ENCODE data around the gene SH3PXD2A.
"Not testable (repeated sequence)": the region's sequence is repeated elsewhere in the genome, so short reads cannot be mapped to it uniquely, and the experiment has no call there.

Gene SH3PXD2A

DNA sequence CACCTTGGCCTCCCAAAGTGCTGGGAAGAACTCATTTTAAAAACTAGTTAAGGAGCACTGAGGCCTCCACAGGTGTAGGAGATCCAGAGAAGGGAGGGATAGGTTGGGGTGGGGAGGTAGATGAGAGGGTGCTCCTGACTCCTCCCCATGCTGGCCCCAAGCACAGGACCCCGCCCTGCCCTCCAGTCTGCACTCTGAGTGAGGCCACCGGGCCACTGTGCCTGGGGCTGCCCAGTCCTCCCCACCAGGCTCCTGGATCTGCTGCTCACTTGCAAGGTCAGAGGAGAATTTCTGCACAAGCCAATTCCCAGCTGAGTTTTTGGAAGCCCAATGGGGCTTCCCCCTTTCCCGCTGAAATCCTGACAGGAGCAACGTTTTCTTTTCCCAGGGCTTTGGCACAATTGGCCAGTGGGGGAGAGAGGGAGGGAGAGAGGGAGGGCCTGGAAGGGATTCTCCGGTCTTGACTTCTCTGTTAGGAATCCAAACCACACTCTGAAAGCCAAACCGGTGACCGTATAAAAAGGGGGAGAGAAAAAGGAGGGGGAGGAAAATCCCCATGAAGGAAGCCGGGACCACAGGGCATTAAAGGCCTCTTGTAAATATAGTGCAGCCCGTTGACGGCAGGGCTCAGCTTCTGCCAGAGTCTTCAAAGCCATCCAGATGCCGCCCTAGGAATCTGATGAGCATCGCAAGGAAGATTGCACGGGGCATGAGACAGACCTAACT lies 116.2 kb downstream of the SH3PXD2A start:
- no peak for DNase-seq

DNA sequence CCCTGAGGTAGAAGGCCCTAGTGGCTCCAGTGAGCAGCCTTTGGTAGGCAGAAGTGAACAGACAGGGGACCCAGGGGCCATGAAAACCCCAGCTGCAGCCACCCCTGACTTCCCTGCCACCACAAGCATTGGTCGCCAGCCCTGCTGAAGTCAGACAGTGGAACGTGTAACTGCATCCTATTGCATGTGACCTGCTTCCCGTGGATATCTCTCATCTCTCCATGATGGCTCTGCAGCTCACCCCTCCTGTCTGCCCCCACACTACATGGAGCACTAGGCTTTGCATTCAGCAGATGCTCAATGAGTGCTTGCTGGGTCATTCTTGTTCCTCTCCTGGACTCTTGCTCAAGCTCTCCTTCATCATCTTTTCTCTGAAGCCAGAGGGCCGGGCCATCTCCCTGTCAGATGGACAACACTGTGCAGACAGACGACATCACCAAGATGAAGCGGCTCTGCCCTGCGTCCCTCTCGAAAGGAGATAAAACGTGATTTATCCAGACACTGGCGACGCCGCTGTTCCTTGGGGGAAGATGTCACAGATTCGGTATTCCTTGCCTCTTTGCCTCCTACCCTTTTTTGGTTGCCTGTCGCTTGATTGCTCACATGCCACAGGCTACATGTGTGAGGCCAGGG lies 117.5 kb downstream of the SH3PXD2A start:
- no peak for DNase-seq

DNA sequence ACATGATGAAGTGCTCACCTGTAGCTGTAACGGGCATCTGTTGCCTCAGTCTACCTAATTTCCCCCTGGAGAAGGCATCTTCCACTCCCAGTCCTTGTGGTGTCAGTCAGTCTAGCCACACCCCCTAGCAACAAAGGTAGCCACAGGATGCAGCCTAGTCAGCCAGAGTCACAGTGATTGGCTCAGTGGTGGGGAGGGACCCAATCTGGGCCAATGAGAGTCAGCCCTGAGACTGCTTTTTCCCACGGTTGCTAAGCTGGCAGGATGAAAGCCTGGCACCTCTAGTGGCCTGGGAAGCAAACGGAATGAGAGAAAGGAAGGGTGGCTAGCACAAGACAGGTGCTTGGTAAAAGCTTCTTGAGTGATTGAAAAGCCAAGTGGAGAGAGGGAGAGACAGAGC lies 118.6 kb downstream of the SH3PXD2A start:
- DNase-seq = no peak

DNA sequence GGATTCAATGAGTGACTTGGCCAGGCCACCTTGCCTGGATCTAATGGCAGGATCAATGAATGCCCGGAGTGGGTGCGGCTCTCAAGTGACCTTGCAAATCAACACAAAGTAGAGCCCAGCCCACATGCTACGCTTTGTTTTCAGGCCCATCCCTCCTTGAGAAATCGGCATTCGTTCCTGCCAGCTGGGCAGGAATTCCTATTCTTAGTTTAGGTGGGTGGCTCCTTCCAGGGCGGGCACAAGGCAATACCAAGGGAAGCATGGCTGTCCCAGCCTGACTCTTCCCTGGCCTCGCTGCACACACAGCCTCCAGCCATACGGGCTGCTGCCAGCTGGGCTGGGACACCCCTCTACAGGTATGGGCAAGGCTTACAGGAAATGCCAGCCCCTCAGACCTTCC lies 119.3 kb downstream of the SH3PXD2A start:
- no peak for DNase-seq

DNA sequence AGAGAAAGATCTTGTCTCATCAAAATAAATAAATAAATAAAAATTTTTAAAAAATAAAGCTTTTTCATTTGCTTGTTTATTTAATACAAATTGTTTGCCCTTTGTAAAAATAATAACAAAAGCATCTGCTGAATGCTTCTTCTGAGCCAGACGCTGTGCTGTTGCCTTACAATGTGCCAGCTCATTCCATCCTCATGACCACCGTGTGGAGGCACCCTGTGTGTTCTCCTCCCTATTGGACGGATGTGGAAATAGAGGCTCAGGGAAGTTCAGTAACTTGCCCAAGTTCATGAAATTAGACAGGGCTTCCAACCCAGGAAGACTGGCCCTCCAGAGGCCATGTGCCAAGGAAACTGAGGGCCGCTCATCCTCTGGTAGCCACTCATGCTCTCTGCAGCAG lies 120.6 kb downstream of the SH3PXD2A start:
- no peak for DNase-seq

DNA sequence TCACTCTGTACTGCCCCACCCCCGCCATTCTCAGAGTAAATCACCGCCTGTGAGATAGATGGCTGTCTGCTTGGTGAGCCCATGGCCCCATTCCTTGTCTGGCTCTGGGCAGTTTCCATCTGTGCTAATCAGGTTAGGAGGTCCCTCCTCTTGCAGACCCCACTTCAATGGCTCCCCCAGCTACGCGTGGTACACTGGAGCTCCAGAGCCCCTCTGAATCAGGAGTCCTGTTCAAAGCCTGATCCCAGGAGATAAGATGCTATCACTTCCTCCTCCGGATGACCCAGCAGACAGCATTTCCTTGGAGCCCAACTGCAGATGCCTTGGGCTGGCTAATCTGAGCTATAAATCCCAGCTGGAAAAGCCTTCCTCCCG lies 122.3 kb downstream of the SH3PXD2A start:
- no peak for DNase-seq

DNA sequence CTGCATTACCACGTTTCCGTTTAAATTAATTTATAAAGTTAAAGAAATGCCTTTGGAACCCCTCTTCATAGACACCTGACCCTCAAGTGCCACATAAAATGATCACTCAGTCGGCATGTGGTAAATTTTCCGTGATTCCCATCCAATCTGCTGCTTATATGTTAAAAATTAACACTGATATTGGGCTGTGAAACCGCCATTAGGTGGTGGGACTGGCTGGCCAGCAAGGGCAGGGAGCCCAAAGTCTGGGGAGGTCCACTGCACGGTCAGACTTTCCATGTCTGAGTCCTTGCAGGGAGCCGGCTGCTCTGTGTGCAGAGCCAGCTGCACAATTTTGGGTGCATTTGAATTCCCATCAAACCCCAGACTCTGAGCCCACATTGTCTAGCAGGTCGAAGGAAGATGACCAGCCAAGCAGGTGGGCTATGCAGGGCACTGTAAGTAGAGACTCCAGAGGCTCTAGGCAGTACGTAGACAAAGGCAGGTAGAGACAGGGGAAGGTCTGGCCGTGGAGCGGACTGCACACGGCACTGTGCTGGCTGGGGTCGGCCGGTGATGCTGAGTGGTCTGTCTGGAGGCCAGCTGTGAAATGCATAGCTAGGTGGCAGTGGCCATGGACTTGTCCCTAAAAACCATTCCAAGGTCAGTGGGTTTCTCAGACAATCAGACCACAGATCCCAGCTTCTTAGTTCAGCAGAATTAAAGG lies 122.9 kb downstream of the SH3PXD2A start:
- no peak for DNase-seq

DNA sequence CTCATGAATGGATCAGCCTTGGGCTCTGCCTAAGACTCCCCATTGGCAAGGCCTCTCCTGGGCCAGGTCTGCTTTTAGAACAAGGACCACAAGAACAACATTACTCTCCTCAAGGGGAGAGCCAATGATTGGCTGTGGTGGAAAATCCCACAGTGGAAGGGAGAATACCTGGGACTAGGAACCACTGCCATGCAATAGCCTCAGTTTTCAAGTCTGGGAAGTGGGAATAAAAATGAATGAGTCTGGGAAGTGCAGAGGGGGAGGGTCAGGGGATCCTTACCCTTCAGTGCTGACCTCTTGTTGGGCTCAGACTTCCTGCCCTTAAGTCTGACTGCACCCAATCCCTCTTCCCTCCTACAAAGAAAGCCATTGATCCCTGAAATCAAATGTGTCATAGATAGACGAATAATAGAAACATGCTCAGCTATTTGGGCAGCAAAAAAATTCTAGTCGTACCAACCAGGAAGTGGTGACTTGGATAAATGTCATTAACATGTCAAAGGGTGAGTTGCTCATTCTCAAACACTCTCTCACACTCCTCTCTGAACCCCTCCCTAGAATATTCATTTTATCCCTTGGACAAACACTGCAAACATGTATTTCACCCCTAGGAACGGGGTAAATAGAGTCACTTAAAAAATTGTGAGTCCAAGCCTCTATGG lies 123.6 kb downstream of the SH3PXD2A start:
- DNase-seq = no peak

DNA sequence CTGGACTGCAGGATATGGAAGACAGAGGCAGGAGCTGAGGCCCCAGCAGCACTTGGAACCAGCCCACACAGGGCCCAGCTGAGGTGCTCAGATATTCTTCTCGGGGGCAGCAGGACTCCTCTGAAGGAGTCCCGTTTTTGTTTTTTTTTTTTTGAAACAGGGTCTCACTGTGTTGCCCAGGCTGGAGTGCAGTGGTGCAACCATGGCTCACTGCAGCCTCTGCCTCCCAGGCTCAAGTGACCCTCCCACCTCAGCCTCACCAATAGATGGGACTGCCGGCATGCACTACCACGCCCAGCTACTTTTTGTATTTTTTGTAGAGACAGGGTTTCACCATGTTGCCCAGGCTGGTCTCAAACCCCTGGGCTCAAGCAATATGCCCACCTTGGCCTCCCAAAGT lies 124.3 kb downstream of the SH3PXD2A start:
- not testable (repeated sequence) for DNase-seq

DNA sequence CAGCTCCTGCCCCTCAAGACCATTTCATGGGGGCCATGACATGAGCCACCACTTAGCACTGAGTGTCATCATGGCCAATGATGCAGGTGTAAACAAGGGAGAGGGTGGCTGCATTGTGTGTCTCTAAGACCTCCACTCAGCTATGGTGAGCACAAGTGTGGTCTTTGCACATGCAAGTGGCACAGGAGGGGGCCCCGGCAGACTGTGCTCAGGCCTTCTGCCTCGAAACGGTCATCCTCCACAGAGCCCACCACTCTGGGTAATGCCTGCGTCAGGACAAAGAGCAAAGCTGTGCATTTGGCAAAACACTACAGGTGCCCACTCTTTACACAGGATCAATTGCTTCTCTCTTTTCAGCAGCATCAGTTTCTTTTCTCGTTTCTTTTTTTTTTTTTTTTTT lies 125.5 kb downstream of the SH3PXD2A start:
- DNase-seq = no peak

DNA sequence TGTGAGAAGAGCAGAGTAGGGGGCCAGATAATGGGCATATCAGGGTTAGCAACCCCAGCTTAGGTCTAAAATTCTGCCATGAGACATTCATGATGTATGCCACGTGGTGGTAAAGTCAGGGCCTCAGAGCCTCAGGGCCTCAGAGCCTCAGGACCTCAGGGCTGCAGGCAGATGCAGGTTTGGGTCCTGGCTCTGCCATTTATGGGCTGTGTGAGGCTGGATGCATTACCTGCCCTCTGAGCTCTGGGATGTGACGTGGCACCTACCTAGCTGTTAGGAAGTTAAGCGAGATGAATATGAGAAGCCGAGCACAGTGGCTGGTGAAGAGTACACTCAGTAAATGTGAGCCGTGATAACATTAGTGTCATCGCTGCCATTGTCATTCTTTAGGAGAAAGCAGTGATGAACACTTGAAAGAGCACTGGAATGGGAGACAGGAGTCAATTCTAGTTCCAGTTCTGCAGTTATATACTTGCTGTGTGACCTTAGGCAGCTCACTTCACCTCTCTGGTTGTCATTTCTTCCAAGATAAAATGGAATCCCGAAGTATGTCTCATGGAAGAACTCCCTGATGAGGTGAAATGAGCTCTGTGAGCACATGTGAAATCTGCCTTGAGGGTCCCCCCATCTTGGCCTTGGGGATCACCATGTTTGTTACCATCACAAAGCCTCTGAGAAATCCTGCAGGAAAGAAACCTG lies 127.2 kb downstream of the SH3PXD2A start:
- no peak for DNase-seq

DNA sequence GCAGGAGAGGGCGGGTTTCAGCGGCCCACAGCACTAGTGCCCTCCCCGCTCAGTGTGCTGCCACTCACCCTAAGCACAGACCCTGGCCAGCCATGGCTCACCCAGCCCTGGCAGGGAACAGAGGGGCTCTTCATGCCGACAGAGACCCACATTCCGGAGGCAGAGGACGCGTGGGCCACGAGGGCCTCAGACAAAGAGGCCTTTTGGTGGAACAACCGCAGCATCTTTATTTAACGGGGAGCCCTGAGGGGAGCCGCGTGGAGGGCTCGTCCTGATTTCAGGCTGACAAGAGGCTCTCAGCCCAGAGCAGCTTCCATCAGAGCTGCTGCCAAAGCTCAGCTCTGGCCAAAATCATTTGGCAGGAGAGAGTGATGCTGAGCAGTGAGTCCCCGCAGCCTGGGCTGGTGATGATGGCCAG lies 127.8 kb downstream of the SH3PXD2A start:
- no peak for DNase-seq

DNA sequence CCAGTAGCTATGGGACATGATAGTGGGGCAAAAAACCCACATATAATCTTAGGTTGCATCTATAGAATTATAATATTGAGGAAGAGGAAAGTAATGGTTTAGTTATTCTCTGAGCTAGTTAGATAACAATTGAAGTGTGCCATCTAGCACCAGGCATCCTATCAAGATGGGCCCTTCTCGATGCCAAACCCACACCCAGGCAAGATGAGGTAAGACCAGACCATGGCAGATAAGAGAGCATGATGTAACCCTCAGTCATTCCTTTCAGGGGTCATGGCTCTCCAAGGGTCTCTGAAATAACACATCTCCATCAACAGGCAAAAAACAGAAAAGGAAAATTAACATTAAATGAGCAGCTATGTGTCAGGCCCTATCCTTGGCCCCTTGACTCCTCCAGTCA lies 128.7 kb downstream of the SH3PXD2A start:
- DNase-seq = no peak

DNA sequence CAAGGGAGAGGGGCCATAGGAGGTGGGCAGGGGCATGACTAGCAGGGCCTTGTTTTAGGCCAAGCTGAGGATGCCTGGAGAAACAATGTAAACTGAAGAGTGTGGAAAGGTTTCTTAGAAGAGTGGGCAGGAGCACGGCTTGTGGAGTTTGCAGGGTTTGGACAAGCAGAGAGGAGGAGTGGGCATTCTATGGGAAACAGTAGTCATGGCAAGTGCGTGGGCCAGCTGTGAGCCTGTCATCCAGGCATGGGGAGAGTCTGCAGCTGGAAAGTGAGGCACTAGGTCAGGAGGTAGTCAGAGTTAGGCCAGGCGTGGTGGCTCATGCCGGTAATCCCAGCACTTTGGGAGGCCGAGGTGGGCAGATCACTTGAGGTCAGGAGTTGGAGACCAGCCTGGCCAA lies 130.1 kb downstream of the SH3PXD2A start:
- DNase-seq = no peak

DNA sequence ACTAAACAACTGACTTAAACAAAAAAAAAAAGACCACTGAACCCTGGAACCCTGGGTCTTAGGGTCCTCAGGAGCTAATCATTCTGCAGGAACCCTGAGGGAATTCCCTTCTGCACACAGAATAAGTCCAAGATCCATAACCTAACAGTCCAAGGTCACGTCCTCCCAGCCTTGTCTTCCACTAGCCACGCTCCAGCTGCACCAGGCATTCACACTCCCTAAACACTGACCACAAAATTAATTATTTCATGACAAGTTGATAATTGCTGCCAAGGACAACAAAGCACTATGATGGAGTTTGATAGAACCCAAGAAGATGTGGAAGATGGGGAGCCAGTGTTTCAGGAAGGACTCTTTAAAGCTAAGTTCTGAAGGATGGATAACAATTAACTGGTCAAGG lies 130.6 kb downstream of the SH3PXD2A start:
- DNase-seq = no peak

DNA sequence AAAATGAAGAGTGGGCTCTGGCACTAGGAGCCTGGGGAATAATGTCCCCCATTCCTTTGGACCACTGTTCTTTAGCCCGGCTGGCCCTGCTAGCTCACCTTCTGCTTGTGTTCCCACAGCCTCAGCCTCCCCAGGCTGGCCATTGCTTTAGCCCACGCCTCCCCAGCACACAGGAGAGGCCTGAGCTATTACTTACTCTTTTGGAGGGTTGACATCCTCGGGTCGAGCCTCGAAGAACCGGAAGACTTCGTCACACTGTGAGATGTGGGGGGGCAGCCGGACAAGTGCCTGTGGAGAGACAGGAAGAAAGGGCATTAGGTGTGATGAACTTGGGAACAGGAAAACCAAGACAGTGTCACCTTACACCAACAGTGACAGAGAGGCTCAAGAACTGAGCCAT lies 131.3 kb downstream of the SH3PXD2A start:
- no peak for DNase-seq

DNA sequence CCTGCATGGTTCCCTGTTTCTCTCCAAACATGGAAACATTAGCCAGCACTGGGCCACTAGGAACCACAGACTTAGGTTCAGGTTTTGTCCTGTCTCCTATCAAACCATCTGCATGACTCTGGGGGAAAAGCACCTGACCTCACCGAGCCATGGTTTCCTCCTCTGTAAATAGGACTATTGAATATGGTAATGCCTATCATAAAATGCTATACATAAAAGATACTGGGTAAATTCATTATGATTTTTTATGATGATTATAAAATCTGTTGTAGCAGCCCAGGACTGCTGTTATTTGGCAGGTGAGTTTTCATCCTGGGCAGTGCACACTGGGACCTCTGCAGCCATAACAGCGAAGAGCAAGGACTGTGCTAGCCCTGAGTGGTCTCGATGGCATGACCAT lies 131.8 kb downstream of the SH3PXD2A start:
- no peak for DNase-seq

DNA sequence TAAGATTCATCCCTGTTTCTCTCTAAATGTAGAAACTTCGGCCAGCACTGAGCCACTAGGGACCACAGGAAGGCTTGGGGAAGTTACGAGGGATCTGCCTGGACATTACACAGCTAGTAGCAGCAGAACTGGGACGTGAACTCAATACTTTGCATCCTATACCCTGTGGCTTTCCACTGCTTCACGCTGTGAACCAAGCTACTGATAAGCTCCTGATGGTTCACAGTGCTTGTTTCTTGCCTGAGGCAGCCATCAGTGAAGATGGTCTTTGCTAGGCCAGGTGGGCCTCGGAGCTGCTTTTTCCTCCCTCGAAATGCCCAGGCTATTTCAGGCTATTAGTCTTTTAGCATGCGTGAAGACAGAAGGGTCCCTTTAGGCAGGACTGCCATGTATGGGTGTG lies 132.7 kb downstream of the SH3PXD2A start:
- no peak for DNase-seq

DNA sequence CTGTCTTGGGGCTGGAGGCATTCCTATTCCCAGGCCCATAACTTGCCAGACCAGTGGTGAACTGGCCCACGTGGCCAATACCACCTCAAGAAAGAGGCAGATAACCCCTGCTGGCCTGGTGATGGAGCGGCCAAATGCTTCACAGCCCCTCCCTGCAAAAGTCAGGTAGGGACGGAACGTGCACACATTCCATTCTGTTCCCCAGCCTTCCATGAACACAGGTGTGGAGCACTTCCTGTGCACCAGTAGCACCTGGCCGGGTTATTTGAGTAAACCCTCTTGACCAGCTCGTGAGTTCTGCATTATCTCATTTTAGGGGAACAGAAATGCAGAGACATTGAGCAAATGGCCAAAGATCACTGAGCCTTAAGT lies 134.4 kb downstream of the SH3PXD2A start:
- no peak for DNase-seq

DNA sequence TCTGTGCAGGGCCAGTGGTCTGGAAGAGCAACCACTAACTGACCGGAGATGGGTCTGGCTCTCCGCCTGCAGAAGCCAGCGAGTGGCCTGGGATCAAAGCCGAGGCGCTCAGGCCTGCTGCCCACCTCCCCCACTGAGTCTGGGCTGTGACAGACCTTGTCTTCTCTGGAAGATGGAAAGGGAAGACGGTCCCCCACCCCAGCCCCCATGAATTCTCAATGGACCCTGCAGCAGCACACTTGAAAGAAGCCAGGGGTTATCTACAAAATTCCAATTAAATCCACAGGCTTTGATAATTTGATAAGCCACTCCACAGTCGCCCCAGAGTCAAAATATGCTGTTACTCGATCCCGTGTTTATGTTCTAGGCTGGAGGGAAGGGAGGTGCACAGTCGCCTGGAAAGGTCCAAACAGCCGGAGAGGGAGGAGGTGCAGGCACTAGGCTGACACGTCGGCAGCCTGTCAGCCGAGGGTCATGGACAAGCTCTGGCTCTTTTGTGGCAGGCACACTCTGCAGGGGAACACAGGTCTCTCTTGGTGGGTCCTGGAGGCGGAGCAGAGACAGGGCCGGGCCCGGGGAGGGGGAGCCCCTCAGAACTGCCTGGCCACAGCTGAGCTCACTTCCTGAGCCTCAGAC lies 134.9 kb downstream of the SH3PXD2A start:
- no peak for DNase-seq

DNA sequence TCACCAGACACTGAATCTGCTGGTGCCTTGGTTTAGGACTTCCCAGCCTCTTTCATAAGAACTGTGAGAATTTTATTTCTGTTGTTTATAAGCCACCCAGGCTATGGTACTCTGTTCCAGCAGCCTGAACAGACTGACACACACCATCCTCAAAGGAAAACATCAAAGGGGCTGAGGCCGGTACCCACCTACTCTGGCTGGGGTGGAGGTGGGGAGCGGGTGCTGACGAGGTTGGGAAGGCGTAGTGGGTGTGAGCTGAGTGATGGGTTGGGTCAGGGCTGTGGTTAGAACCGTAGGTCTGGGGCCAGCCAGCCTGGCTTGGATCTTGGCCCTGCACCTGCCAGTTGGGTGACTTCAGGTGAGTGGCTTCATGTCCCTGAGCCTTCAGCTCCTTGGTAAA lies 136.3 kb downstream of the SH3PXD2A start:
- DNase-seq = no peak

DNA sequence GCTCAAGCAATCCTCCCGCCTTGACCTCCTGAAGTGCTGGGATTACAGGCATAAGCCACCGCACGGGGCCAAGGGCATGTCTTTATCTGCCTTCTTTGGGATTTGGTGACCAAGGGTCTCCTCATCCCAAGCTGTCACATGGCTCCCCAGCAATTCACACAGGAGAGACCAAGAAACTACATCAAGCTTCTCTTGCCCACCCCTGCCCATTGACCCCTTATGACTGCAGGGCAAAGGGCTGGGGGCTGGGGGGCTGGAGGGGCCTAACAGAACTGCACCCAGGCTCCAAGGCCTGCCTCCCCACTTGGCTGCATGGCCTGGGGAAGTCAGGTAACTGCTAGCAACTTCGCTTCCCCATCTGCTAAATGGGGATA lies 137.1 kb downstream of the SH3PXD2A start:
- DNase-seq = no peak
